22Rv1 (cell line): ENCODE data around the gene SLFN12.
A peak's percentile ranks its signal among the peaks of the same experiment; 100 is the strongest.

Experiments used
- H3K27ac ChIP-seq: fragments of 450-650 bp; 2 replicates; pipeline ENCODE4 v1.5.1; 2017
- CTCF ChIP-seq: fragments of 450-650 bp; IDR thresholded peaks from 2 replicates; pipeline ENCODE4 v1.5.1; 2017; ENCODE audit warnings: mild to moderate bottlenecking
- ZFX ChIP-seq: fragments of 450-650 bp; IDR thresholded peaks from 2 replicates; pipeline ENCODE4 v1.6.1; 2017; ENCODE audit warnings: antibody characterized with exemption, borderline replicate concordance

Gene SLFN12

GRCh38 chr17:35374766-35375344 is 57.4 kb downstream of the SLFN12 start:
- no peak for TF ChIP-seq CTCF
- TF ChIP-seq ZFX, result no peak
- H3K27ac ChIP-seq, result peak overlapping the region; percentile 78

GRCh38 chr17:35373984-35374765 is 58.1 kb downstream of the SLFN12 start:
- TF ChIP-seq CTCF (no peak), ZFX (no peak)
- peak overlapping the region; percentile 78 for H3K27ac ChIP-seq

- peak within 1 kb of the TSS; percentile 78 for H3K27ac ChIP-seq
Observed at GRCh38 chr17:35373534-35373983, 58.7 kb downstream of the SLFN12 start, which contains the start of gene SLFN11. TSS of gene SLFN11 (minus strand) at chr17:35373621. CDS start at chr17:35363807, 9,814 bp downstream.

GRCh38 chr17:35372846-35373533 is 59.3 kb downstream of the SLFN12 start:
- no peak for TF ChIP-seq CTCF
- TF ChIP-seq ZFX, result no peak
- peak overlapping the region; percentile 78 for H3K27ac ChIP-seq

More at GRCh38 chr17:35373534-35373983, 58.7 kb downstream of the SLFN12 start, which contains the start of gene SLFN11:
- no peak for TF ChIP-seq ZFX
- no peak for TF ChIP-seq CTCF

GRCh38 chr17:35371934-35372333 is 60.4 kb downstream of the SLFN12 start:
- no peak overlapping the region for H3K27ac ChIP-seq

GRCh38 chr17:35368081-35368830 is 64.0 kb downstream of the SLFN12 start:
- TF ChIP-seq CTCF (no peak), ZFX (no peak)
- H3K27ac ChIP-seq, result no peak overlapping the region

More at GRCh38 chr17:35371934-35372333, 60.4 kb downstream of the SLFN12 start:
- TF ChIP-seq CTCF (no peak), ZFX (no peak)
